Cortex of kidney (tissue), 1 donor: ENCODE results near the gene MVD.

Source experiments
- DNase-seq: peaks from one replicate; lab custom pipeline; 2025; lab: John Stamatoyannopoulos, UW

MVD gene

GRCh38 chr16:88605186-88606147, 57.4 kb downstream of the MVD start:
- DNase-seq: no peak

GRCh38 chr16:88602091-88602490, 60.8 kb downstream of the MVD start:
- DNase-seq: no peak
